IMR-90 (cell line): ENCODE data around the gene CLSTN3. TPM values are rescaled to one million over a fixed set of nuclear protein-coding genes. Genes with fewer than 3 reads are reported as not detected.

Experiments used
- ATAC-seq: fragments of 200-7000 bp; cut with Tn5 transposase; 2 replicates; pipeline ENCODE4 v1.9.1; 2020; ENCODE audit warnings: low read depth, mild to moderate bottlenecking, moderate library complexity
- BruUV-seq: library from RNA; stranded (reverse); fragments of 400-500 nt; replicated peaks from 2 replicates; lab custom pipeline; 2021; lab: Mats Ljungman, UMichigan
- CTCF ChIA-PET: fragments of 300-600 bp; formaldehyde crosslinking; extraction: SDS; loops from one replicate; lab custom pipeline; 2021; ENCODE audit warnings: antibody characterized with exemption; lab: Yijun Ruan, JAX
- POLR2A ChIA-PET: fragments of 300-600 bp; sonication (Branson Sonifier 250); formaldehyde crosslinking; loops from one replicate; lab custom pipeline; 2022; ENCODE audit warnings: antibody characterized with exemption; ENCODE audit not compliant: unreplicated experiment; lab: Charles Lee
- DNase-seq: peaks from one replicate; pipeline ENCODE4 v3.0.0; 2013
- H2AFZ ChIP-seq: replicated peaks from 2 replicates; pipeline ENCODE3; 2013; ENCODE audit warnings: low read length, mild to moderate bottlenecking; ENCODE audit not compliant: poor library complexity
- H2AK5ac ChIP-seq: 2 replicates; pipeline ENCODE4 v1.6.1; 2013; ENCODE audit warnings: low read depth, low read length, inconsistent platforms
- H2AK9ac ChIP-seq: replicated peaks from 2 replicates; pipeline ENCODE3; 2013; ENCODE audit warnings: mild to moderate bottlenecking, low read depth, low read length, moderate library complexity; ENCODE audit not compliant: poor library complexity
- H2BK120ac ChIP-seq: 2 replicates; pipeline ENCODE4 v1.6.1; 2013; ENCODE audit warnings: low read depth, low read length, inconsistent platforms
- H2BK15ac ChIP-seq: 3 replicates; pipeline ENCODE4 v1.6.1; 2013; ENCODE audit warnings: low read depth, low read length, inconsistent platforms
- H2BK20ac ChIP-seq: 2 replicates; pipeline ENCODE4 v1.6.1; 2013; ENCODE audit warnings: low read depth, mild to moderate bottlenecking, inconsistent platforms, low read length, moderate library complexity
- H2BK5ac ChIP-seq: 2 replicates; pipeline ENCODE4 v1.6.1; 2013; ENCODE audit warnings: mild to moderate bottlenecking, low read depth, low read length, inconsistent platforms; ENCODE audit not compliant: poor library complexity, severe bottlenecking
- H3K14ac ChIP-seq: replicated peaks from 2 replicates; pipeline ENCODE4 v1.6.1; 2013; ENCODE audit warnings: low read depth, low read length, inconsistent platforms
- H3K18ac ChIP-seq: 2 replicates; pipeline ENCODE4 v1.6.1; 2013; ENCODE audit warnings: low read depth, low read length, control low read depth
- H3K23ac ChIP-seq: 2 replicates; pipeline ENCODE4 v1.6.1; 2013; ENCODE audit warnings: low read depth, low read length, inconsistent platforms
- H3K27ac ChIP-seq: 2 replicates; pipeline ENCODE4 v1.5.1; 2013; ENCODE audit warnings: mild to moderate bottlenecking, control low read depth, low read length; ENCODE audit not compliant: insufficient read depth
- H3K27me3 ChIP-seq: 2 replicates; pipeline ENCODE4 v1.6.1; 2013; ENCODE audit warnings: low read length; ENCODE audit not compliant: control insufficient read depth, insufficient read depth
- H3K36me3 ChIP-seq: 2 replicates; pipeline ENCODE4 v1.6.1; 2013; ENCODE audit warnings: low read length, mixed read lengths; ENCODE audit not compliant: control insufficient read depth, insufficient read depth
- H3K4ac ChIP-seq: 2 replicates; pipeline ENCODE4 v1.6.1; 2013; ENCODE audit warnings: low read depth, low read length, inconsistent platforms
- H3K4me1 ChIP-seq: 2 replicates; pipeline ENCODE4 v1.6.1; 2013; ENCODE audit warnings: low read length, mixed read lengths; ENCODE audit not compliant: control insufficient read depth, insufficient read depth
- H3K4me2 ChIP-seq: 2 replicates; pipeline ENCODE4 v1.6.1; 2013; ENCODE audit warnings: low read depth, mild to moderate bottlenecking, control low read depth, low read length, moderate library complexity
- H3K4me3 ChIP-seq: 2 replicates; pipeline ENCODE4 v1.5.1; 2013; ENCODE audit warnings: low read depth, mild to moderate bottlenecking, control low read depth, low read length, moderate library complexity; ENCODE audit not compliant: insufficient read depth
- H3K56ac ChIP-seq: 2 replicates; pipeline ENCODE4 v1.6.1; 2013; ENCODE audit warnings: low read length, inconsistent platforms; ENCODE audit not compliant: insufficient read depth; ENCODE audit errors: extremely low read depth
- H3K79me1 ChIP-seq, 2 experiments: 2 replicates each; pipeline ENCODE4 v1.6.1; 2013; ENCODE audit warnings: low read length in 2 of 2, inconsistent platforms in 1 of 2, low read depth in 1 of 2
- H3K9ac ChIP-seq: 2 replicates; pipeline ENCODE4 v1.6.1; 2013; ENCODE audit warnings: low read depth, low read length, control low read depth
- H3K9me1 ChIP-seq: 2 replicates; pipeline ENCODE4 v1.6.1; 2013; ENCODE audit warnings: low read length, inconsistent platforms; ENCODE audit not compliant: insufficient read depth
- H3K9me3 ChIP-seq: 2 replicates; pipeline ENCODE4 v1.6.1; 2013; ENCODE audit warnings: low read length; ENCODE audit not compliant: control insufficient read depth, insufficient read depth
- H4K20me1 ChIP-seq: 2 replicates; pipeline ENCODE4 v1.6.1; 2013; ENCODE audit warnings: low read length, inconsistent platforms; ENCODE audit not compliant: insufficient read depth
- H4K5ac ChIP-seq: 2 replicates; pipeline ENCODE4 v1.6.1; 2013; ENCODE audit warnings: mild to moderate bottlenecking, low read depth, low read length, control low read depth
- H4K8ac ChIP-seq, 2 experiments: 2 replicates each; pipeline ENCODE4 v1.6.1; 2013; ENCODE audit warnings: low read depth in 2 of 2, low read length in 2 of 2, control low read depth in 1 of 2, inconsistent platforms in 1 of 2
- H4K91ac ChIP-seq: 2 replicates; pipeline ENCODE4 v1.6.1; 2013; ENCODE audit warnings: low read depth, low read length, inconsistent platforms; ENCODE audit not compliant: insufficient read depth
- CEBPB ChIP-seq: IDR thresholded peaks from 2 replicates; pipeline ENCODE4 v1.6.1; 2012; ENCODE audit warnings: low read depth, low read length, improper control_type of control experiment
- CTCF ChIP-seq: conservative IDR thresholded peaks from 2 replicates; pipeline ENCODE4 v1.5.1; 2012; ENCODE audit warnings: mild to moderate bottlenecking, low read depth, low read length, improper control_type of control experiment
- FOS ChIP-seq: fragments of 150-350 bp; IDR thresholded peaks from 2 replicates; pipeline ENCODE4 v1.6.1; 2016; ENCODE audit warnings: low read depth, low read length
- MAFK ChIP-seq: IDR thresholded peaks from 2 replicates; pipeline ENCODE4 v1.6.1; 2012; ENCODE audit warnings: low read depth, low read length, improper control_type of control experiment
- MAZ ChIP-seq: IDR thresholded peaks from 2 replicates; pipeline ENCODE4 v1.6.1; 2012; ENCODE audit warnings: low read depth, mild to moderate bottlenecking, low read length, improper control_type of control experiment, moderate library complexity, borderline replicate concordance
- MXI1 ChIP-seq: IDR thresholded peaks from 2 replicates; pipeline ENCODE4 v1.6.1; 2012; ENCODE audit warnings: low read depth, mild to moderate bottlenecking, low read length, moderate library complexity, borderline replicate concordance
- NFE2L2 ChIP-seq: fragments of 150-350 bp; IDR thresholded peaks from 2 replicates; pipeline ENCODE4 v1.6.1; 2016; ENCODE audit warnings: low read depth, mild to moderate bottlenecking, low read length
- RAD21 ChIP-seq: IDR thresholded peaks from 2 replicates; pipeline ENCODE4 v1.6.1; 2012; ENCODE audit warnings: low read length, improper control_type of control experiment
- RCOR1 ChIP-seq: IDR thresholded peaks from 2 replicates; pipeline ENCODE4 v1.6.1; 2012; ENCODE audit warnings: mild to moderate bottlenecking, low read length, improper control_type of control experiment; ENCODE audit not compliant: insufficient replicate concordance
- SMC3 ChIP-seq: fragments of 150-350 bp; IDR thresholded peaks from 2 replicates; pipeline ENCODE4 v1.6.1; 2016; ENCODE audit warnings: low read depth, mild to moderate bottlenecking, antibody characterized with exemption, low read length, moderate library complexity
- USF2 ChIP-seq: fragments of 150-350 bp; IDR thresholded peaks from 2 replicates; pipeline ENCODE4 v1.6.1; 2017; ENCODE audit warnings: mild to moderate bottlenecking, antibody characterized with exemption, low read length, low read depth
- WGBS, 2 experiments: methylation state at CpG; one replicate each; pipeline versions ENCODE4 v1.1.5 to v1.1.7; 2013; ENCODE audit warnings: missing lambda C conversion rate in 2 of 2; ENCODE audit not compliant: insufficient read length in 1 of 2; ENCODE audit errors: extremely low coverage in 2 of 2; 5-methylcytosine and 5-hydroxymethylcytosine counted together
- dilution Hi-C: fragments of 300-500 bp; cut with HindIII; formaldehyde crosslinking; loops from one replicate; pipeline ENCODE4 v1.14.3; 2018; ENCODE audit warnings: low sequenced_read_pairs; ENCODE audit not compliant: unreplicated experiment
- in situ Hi-C: fragments of 300-500 bp; cut with MboI; formaldehyde crosslinking; loops from 3 replicates; pipeline ENCODE4 v1.14.3; 2019; ENCODE audit warnings: low sequenced_read_pairs, inconsistent platforms, mixed read lengths
- intact Hi-C: fragments of 100-400 bp; cut with micrococcal nuclease; formaldehyde crosslinking; loops from 2 replicates; pipeline ENCODE4 v1.10.0; 2022
- polyA plus RNA-seq, 3 experiments: library from polyadenylated mRNA; depleted of rRNA; stranded (reverse); fragments of >200 nt; gene quantifications; 2 replicates each; pipeline ENCODE4 v1.2.3, GENCODE V29; 2012; ENCODE audit warnings: low replicate concordance in 1 of 3
- total RNA-seq: library from RNA; depleted of rRNA; stranded (reverse); fragments of >200 nt; gene quantifications from 2 replicates; pipeline ENCODE4 v1.2.3, GENCODE V29; 2012

CLSTN3 gene
- total and polyA plus RNA-seq, 2 of the 4 experiments (the other 2 are of a cell fraction) = 4.1 to 16.4 TPM

- in situ Hi-C loops = no loop called here
- intact Hi-C loops = loop anchor here (1.0 kb wide), 5 partner anchors 13 to 148 kb away; partner anchors contain the start of genes C12orf57, C1S and LPCAT3
- WGBS, 2 experiments = no CpG with 5 or more reads among the region's 16 CpGs
Measured at GRCh38 chr12:7092229-7092985, 37.8 kb upstream of the CLSTN3 start, which contains the start of gene C1R. Gene C1R, minus strand, starts transcription at chr12:7092445. Its CDS starts 57 bp downstream, at chr12:7092388.

More at GRCh38 chr12:7092229-7092985, 37.8 kb upstream of the CLSTN3 start, which contains the start of gene C1R:
- Histone ChIP-seq H3K4ac (peak within 1 kb of the TSS; percentile 99), H2BK20ac (peak within 1 kb of the TSS; percentile 95), H2AK5ac (peak within 1 kb of the TSS; percentile 91), H4K91ac (peak within 1 kb of the TSS; percentile 99), H2AFZ (peak within 1 kb of the TSS; percentile 92), H3K9ac (peak within 1 kb of the TSS; percentile 92), H3K56ac (peak within 1 kb of the TSS; percentile 79), H3K18ac (peak within 1 kb of the TSS; percentile 96), H3K4me2 (peak within 1 kb of the TSS; percentile 92), H4K20me1 (no peaks in the 10 kb centered on the region), H2BK120ac (peak within 1 kb of the TSS; percentile 97), H3K4me1 (peaks cover 26% of the 10 kb centered on the region), H2AK9ac (peak within 1 kb of the TSS; percentile 91), H3K36me3 (peaks cover 29% of the 10 kb centered on the region), H3K14ac (peak within 1 kb of the TSS; percentile 99), H3K9me1 (peaks cover 18% of the 10 kb centered on the region), H3K79me1 (peaks cover 13 to 28% of the 10 kb centered on the region in 2 experiments; a peak in 3 of 4 replicates), H3K4me3 (peak within 1 kb of the TSS; percentile 55), H2BK15ac (peak within 1 kb of the TSS; percentile 89; the same call in 2 of the 3 replicates), H2BK5ac (peak within 1 kb of the TSS; percentile 79), H3K9me3 (no peaks in the 10 kb centered on the region), H3K27ac (peak within 1 kb of the TSS; percentile 84), H4K5ac (peak within 1 kb of the TSS; percentile 94), H3K23ac (peak within 1 kb of the TSS; percentile 100), H4K8ac (peak within 1 kb of the TSS; percentile 77 to 98; a peak in 3 of 4 replicates), H3K27me3 (no peaks in the 10 kb centered on the region)
- ChIA-PET CTCF (interaction anchor here (0.6 to 1.0 kb wide), 3 partner anchors 15 to 148 kb away, joined by 3 to 4 read pairs (median 4); no protein-coding TSS in a partner anchor), POLR2A (no interaction called here)
- dilution Hi-C loops = no loop called here
- peak; percentile 92 for DNase-seq
- no TSS peak for BruUV-seq
- ATAC-seq = peak; percentile 94
- no peak for TF ChIP-seq FOS
- TF ChIP-seq MXI1 = no peak
- TF ChIP-seq MAFK = no peak
- peak; percentile 90 for TF ChIP-seq SMC3
- TF ChIP-seq CTCF = peak; percentile 94
- TF ChIP-seq CEBPB = no peak
- TF ChIP-seq NFE2L2 = peak; percentile 48; the same call in 1 of the 2 replicates
- peak; percentile 85 for TF ChIP-seq RAD21
- TF ChIP-seq MAZ = peak; percentile 94
- TF ChIP-seq RCOR1 = no peak
- TF ChIP-seq USF2 = no peak
